CD4-positive, alpha-beta T cell (primary cell): Measurements from ENCODE around the gene TNS3. TPM values are rescaled to one million over a fixed set of nuclear protein-coding genes. Genes with fewer than 3 reads are reported as not detected.

Experiments
- ATAC-seq: fragments of 200-7000 bp; cut with Tn5 transposase; one replicate; pipeline ENCODE4 v1.10.0; 2022; ENCODE audit warnings: mild to moderate bottlenecking; ENCODE audit not compliant: poor library complexity
- CTCF ChIA-PET: fragments of 350-600 bp; sonication (Branson Sonifier 250); formaldehyde crosslinking; loops from one replicate; lab custom pipeline; 2021; ENCODE audit warnings: antibody characterized with exemption, inconsistent platforms; lab: Charles Lee
- POLR2A ChIA-PET: fragments of 350-600 bp; sonication (Branson Sonifier 250); formaldehyde crosslinking; loops from one replicate; lab custom pipeline; 2021; ENCODE audit warnings: antibody characterized with exemption, inconsistent platforms; lab: Charles Lee
- DNase-seq, 14 experiments: peaks; one replicate each; pipeline ENCODE4 v3.0.0-alpha.2; 2013 to 2020; ENCODE audit warnings: mixed read lengths in 2 of 14
- H3K27ac ChIP-seq, 2 donors: one replicate each; pipeline versions ENCODE4 v1.5.1 to v1.7.0; 2013; ENCODE audit warnings: low read length in 2 of 2, low read depth in 1 of 2, mild to moderate bottlenecking in 1 of 2
- H3K27me3 ChIP-seq, 2 experiments: 1 replicate in 1 of 2; 2 replicates in 1 of 2; pipeline versions ENCODE4 v1.6.1 to v1.7.0; 2013; ENCODE audit warnings: low read length in 2 of 2, control low read depth in 1 of 2, mild to moderate bottlenecking in 1 of 2, moderate library complexity in 1 of 2; ENCODE audit not compliant: insufficient read depth in 2 of 2, control insufficient read depth in 1 of 2
- H3K36me3 ChIP-seq: one replicate; pipeline ENCODE4 v1.6.1; 2013; ENCODE audit warnings: low read length, control low read depth; ENCODE audit not compliant: insufficient read depth
- H3K4me1 ChIP-seq: one replicate; pipeline ENCODE4 v1.6.1; 2013; ENCODE audit warnings: low read length, control low read depth; ENCODE audit not compliant: insufficient read depth
- H3K4me3 ChIP-seq: one replicate; pipeline ENCODE4 v1.5.1; 2013; ENCODE audit warnings: mild to moderate bottlenecking, low read length, moderate library complexity
- H3K9me3 ChIP-seq, 2 experiments: 1 replicate in 1 of 2; 2 replicates in 1 of 2; pipeline versions ENCODE4 v1.6.1 to v1.7.0; 2013; ENCODE audit warnings: low read length in 2 of 2, mild to moderate bottlenecking in 2 of 2, control low read depth in 1 of 2, moderate library complexity in 1 of 2; ENCODE audit not compliant: control insufficient read depth in 1 of 2, insufficient read depth in 1 of 2
- H3K27ac Mint-ChIP-seq: one replicate; pipeline ENCODE4 v1.8.0; 2020; ENCODE audit warnings: mixed read lengths
- H3K27me3 Mint-ChIP-seq: one replicate; pipeline ENCODE4 v1.8.0; 2021; ENCODE audit warnings: mixed read lengths
- H3K36me3 Mint-ChIP-seq: one replicate; pipeline ENCODE4 v1.8.0; 2021; ENCODE audit warnings: low read depth, mixed read lengths
- H3K4me1 Mint-ChIP-seq: one replicate; pipeline ENCODE4 v1.8.0; 2021; ENCODE audit warnings: low read depth, mixed read lengths
- H3K4me3 Mint-ChIP-seq: one replicate; pipeline ENCODE4 v1.8.0; 2020; ENCODE audit warnings: mild to moderate bottlenecking, mixed read lengths
- H3K9me3 Mint-ChIP-seq: one replicate; pipeline ENCODE4 v1.8.0; 2020; ENCODE audit warnings: mixed read lengths
- intact Hi-C, 2 experiments: fragments of 100-400 bp; cut with DNase I in 1 of 2; cut with micrococcal nuclease in 1 of 2; formaldehyde crosslinking; loops; one replicate each; pipeline versions ENCODE4 v1.15.1 to v1.9.0; 2023 to 2025; cut with DNase I, micrococcal nuclease
- total RNA-seq, 174 experiments: library from RNA in 2 of 174; stranded (reverse) in 2 of 174; gene quantifications; one replicate each; pipeline ENCODE4 v1.2.3 and lab custom pipeline; 2021 to 2026
- TF ChIP-seq, protein P1 (sequence below): fragments of 200-600 bp; IDR thresholded peaks from one replicate; pipeline ENCODE4 v1.8.0; 2022; ENCODE audit warnings: antibody characterized with exemption, mild to moderate bottlenecking

TNS3 gene
- total RNA-seq, 2 experiments from 2014 or later = 0.16 to 0.47 TPM

DNA sequence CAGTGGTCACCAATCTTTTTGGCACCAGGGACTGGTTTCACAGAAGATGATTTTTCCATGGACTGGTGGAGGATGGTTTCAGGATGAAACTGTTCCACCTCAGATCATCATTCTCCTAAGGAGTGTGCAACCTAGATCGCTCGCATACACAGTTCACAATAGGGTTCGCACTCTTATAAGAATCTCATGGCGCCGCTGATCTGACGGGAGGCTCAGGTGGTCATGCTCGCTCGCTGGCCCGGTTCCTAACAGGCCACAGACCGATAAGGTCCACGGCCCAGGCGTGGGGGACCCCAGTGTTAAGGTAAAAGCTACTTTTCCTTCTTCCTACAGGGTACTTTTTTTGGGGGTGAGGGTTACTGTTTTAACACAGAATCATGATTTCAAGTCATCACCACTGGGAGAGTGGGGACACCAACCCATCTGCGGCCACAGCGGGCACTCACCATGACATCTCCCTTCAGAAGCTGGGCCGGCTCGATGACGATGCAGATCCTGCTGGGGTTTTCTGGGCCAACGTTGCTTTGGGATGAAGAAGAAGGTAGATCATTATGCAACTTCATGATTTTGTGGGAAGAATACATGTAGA is 170.5 kb downstream of the TNS3 start:
- H3K4me3 ChIP-seq = no peak overlapping the region
- intact Hi-C loops = no loop called here
- no peaks in the 10 kb centered on the region for H3K4me1 Mint-ChIP-seq
- H3K27me3 Mint-ChIP-seq = no peaks in the 10 kb centered on the region
- H3K27ac Mint-ChIP-seq = no peak overlapping the region
- no peak for DNase-seq
- peaks cover 0 to 11% of the 10 kb centered on the region in 2 experiments for H3K9me3 ChIP-seq
- no peaks in the 10 kb centered on the region for H3K9me3 Mint-ChIP-seq
- no peaks in the 10 kb centered on the region for H3K36me3 Mint-ChIP-seq
- ATAC-seq = no peak
- H3K27me3 ChIP-seq = no peaks in the 10 kb centered on the region
- H3K36me3 ChIP-seq = no peaks in the 10 kb centered on the region
- no peaks in the 10 kb centered on the region for H3K4me1 ChIP-seq
- CTCF ChIA-PET = no interaction called here
- no peak overlapping the region for H3K4me3 Mint-ChIP-seq
- no peak overlapping the region for H3K27ac ChIP-seq
- POLR2A ChIA-PET = no interaction called here
- TF ChIP-seq, protein P1, sequence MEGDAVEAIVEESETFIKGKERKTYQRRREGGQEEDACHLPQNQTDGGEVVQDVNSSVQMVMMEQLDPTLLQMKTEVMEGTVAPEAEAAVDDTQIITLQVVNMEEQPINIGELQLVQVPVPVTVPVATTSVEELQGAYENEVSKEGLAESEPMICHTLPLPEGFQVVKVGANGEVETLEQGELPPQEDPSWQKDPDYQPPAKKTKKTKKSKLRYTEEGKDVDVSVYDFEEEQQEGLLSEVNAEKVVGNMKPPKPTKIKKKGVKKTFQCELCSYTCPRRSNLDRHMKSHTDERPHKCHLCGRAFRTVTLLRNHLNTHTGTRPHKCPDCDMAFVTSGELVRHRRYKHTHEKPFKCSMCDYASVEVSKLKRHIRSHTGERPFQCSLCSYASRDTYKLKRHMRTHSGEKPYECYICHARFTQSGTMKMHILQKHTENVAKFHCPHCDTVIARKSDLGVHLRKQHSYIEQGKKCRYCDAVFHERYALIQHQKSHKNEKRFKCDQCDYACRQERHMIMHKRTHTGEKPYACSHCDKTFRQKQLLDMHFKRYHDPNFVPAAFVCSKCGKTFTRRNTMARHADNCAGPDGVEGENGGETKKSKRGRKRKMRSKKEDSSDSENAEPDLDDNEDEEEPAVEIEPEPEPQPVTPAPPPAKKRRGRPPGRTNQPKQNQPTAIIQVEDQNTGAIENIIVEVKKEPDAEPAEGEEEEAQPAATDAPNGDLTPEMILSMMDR = no peak

DNA sequence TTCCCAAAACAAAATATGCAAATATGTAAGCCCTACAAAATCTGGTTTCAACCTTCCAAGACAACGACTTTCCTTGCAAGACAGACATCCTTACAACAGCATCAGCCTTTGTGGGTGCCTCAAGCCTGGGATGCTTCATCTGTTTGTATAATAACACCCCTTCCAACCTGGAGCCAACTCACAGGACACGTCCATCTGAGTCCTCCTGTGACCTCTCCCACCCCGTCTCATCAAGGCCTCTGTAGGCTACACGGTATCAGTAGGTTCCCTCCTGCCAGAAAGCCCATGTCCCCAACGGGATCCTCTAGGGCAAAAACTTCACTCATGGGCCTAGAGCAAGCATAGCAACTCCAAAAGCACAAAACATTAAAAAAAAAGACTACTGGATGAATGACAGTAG is 173.2 kb downstream of the TNS3 start:
- ATAC-seq = no peak
- Mint-ChIP-seq H3K4me3 (no peak overlapping the region), H3K36me3 (no peaks in the 10 kb centered on the region), H3K9me3 (no peaks in the 10 kb centered on the region), H3K4me1 (peaks cover 5% of the 10 kb centered on the region), H3K27ac (no peak overlapping the region), H3K27me3 (no peaks in the 10 kb centered on the region)
- H3K9me3 ChIP-seq = peaks cover 0 to 12% of the 10 kb centered on the region in 2 experiments
- no peaks in the 10 kb centered on the region for H3K27me3 ChIP-seq
- ChIA-PET POLR2A (no interaction called here), CTCF (no interaction called here)
- no peak for DNase-seq
- TF ChIP-seq, protein P1 = no peak
- no peak overlapping the region for H3K4me3 ChIP-seq
- H3K27ac ChIP-seq = no peak overlapping the region
- no peaks in the 10 kb centered on the region for H3K36me3 ChIP-seq
- H3K4me1 ChIP-seq = no peaks in the 10 kb centered on the region
- intact Hi-C loops = no loop called here

DNA sequence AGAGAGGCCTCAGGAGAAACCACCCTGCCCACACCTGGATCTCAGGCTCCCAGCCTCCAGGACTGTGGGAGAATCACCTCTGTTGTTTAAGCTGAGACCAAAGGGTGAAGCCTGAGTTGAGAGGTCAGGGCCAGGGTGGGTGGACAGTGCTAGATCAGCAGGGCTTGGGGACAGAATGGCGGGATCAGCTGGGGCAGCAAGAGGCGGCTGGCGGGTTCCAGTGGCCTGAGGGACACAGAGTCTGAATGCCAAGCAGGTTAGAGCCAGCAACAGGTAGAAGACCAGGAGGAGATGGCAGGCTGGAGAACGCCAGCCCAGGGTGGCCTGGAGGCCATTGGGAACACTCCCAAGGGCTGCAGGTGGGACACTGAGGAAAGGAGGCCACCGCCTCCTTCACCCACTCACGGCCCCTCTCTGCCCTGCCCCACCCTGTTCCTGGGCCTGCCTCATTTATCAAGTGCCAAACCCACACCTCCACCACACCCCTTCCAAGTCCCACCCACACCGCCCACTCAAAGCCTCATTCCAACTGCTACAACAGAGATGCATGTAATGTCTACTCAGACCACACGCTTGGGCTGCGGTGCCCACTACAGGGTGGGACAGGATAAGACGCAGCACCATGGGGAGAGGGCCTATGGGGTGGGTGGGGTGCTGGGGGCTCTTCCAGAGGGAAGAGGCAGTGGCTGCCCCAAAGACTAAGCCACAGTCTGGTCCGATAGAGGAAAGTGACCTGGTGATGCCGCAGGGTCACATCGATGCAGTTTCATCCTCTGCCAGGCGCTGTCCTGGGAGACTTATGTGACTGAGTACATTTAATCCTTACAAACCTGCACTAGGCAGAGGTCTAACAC is 173.9 kb downstream of the TNS3 start:
- Mint-ChIP-seq H3K9me3 (no peaks in the 10 kb centered on the region), H3K27me3 (no peaks in the 10 kb centered on the region), H3K4me1 (peaks cover 11% of the 10 kb centered on the region), H3K27ac (no peak overlapping the region), H3K36me3 (no peaks in the 10 kb centered on the region), H3K4me3 (no peak overlapping the region)
- Histone ChIP-seq H3K27ac (no peak overlapping the region), H3K4me3 (no peak overlapping the region), H3K9me3 (peaks cover 0 to 14% of the 10 kb centered on the region in 2 experiments), H3K36me3 (no peaks in the 10 kb centered on the region), H3K4me1 (no peaks in the 10 kb centered on the region), H3K27me3 (no peaks in the 10 kb centered on the region)
- TF ChIP-seq, protein P1 = no peak
- DNase-seq = no peak
- POLR2A ChIA-PET = no interaction called here
- CTCF ChIA-PET = no interaction called here
- intact Hi-C loops = no loop called here
- ATAC-seq = no peak
